ENCODE data around the gene NCOR1. TPM values are rescaled to one million over a fixed set of nuclear protein-coding genes. Genes with fewer than 3 reads are reported as not detected.

NCOR1 gene
- polyA plus RNA-seq, 3 donors, result 23.2 to 47.0 (median 37.9) TPM

DNA sequence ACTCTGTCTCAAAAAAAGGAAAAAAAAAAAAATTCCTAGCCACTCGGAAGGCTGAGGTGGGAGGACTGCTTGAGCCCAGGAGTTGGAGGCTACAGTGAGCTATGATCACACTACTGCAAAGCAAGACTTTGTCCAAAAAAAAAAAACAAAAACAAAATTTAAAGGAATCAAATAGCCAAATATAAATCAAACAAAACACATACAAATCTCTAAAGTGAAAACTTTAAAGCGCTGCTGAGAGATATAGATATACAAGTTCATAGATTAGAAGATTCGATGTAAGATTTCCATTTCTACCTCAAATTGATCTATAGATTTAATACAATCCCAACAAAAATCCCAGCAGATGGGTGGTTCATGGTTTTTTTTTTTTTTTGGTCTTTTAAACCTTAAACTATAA is 132.1 kb downstream of the NCOR1 start:
- Histone ChIP-seq H3K4me2 (replicated peaks; ENCODE audit: extremely low read depth, low read length, poor library complexity, severe bottlenecking) (no peak overlapping the region), H3K27me3 (ENCODE audit: control insufficient read depth in 2 of 2, insufficient read depth in 2 of 2, low read length in 2 of 2) (no peaks in the 10 kb centered on the region), H3K9me3 (replicated peaks in 1 of 2; ENCODE audit: control insufficient read depth in 1 of 2, insufficient read depth in 1 of 2, low read length in 2 of 2) (no peaks in the 10 kb centered on the region), H3K79me2 (ENCODE audit: insufficient read depth, low read length) (peaks cover 3% of the 10 kb centered on the region), H3K9ac (ENCODE audit: insufficient read depth, low read length, poor library complexity, severe bottlenecking) (no peak overlapping the region), H3K4me3 (replicated peaks in 1 of 3; ENCODE audit: low read depth in 2 of 3, low read length in 3 of 3) (no peak overlapping the region), H2AFZ (ENCODE audit: insufficient read depth, low read depth, low read length, poor library complexity, severe bottlenecking) (no peak overlapping the region), H3K36me3 (replicated peaks in 1 of 2; ENCODE audit: control insufficient read depth in 1 of 2, insufficient read depth in 2 of 2, low read length in 2 of 2) (peaks cover 72 to 93% of the 10 kb centered on the region in 2 donors), H4K20me1 (ENCODE audit: insufficient read depth, low read length) (peaks cover 3% of the 10 kb centered on the region), H3K27ac (ENCODE audit: low read depth in 1 of 2, low read length in 2 of 2) (no peak overlapping the region), H3K4me1 (ENCODE audit: control insufficient read depth in 1 of 2, insufficient read depth in 2 of 2, low read length in 2 of 2) (no peaks in the 10 kb centered on the region)
- H3K4me1 Mint-ChIP-seq, result peaks cover 4% of the 10 kb centered on the region
- H3K36me3 Mint-ChIP-seq, result peaks cover 77 to 85% of the 10 kb centered on the region in 2 donors
- H3K27ac Mint-ChIP-seq, result no peak overlapping the region
- no peaks in the 10 kb centered on the region for H3K9me3 Mint-ChIP-seq
- no peak for DNase-seq
- intact Hi-C loops (cut with micrococcal nuclease), result no loop called here
- H3K4me3 Mint-ChIP-seq, result no peak overlapping the region
- TF ChIP-seq, protein P1, sequence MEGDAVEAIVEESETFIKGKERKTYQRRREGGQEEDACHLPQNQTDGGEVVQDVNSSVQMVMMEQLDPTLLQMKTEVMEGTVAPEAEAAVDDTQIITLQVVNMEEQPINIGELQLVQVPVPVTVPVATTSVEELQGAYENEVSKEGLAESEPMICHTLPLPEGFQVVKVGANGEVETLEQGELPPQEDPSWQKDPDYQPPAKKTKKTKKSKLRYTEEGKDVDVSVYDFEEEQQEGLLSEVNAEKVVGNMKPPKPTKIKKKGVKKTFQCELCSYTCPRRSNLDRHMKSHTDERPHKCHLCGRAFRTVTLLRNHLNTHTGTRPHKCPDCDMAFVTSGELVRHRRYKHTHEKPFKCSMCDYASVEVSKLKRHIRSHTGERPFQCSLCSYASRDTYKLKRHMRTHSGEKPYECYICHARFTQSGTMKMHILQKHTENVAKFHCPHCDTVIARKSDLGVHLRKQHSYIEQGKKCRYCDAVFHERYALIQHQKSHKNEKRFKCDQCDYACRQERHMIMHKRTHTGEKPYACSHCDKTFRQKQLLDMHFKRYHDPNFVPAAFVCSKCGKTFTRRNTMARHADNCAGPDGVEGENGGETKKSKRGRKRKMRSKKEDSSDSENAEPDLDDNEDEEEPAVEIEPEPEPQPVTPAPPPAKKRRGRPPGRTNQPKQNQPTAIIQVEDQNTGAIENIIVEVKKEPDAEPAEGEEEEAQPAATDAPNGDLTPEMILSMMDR (IDR thresholded peaks at IDR 0.05), result no peak
- WGBS (ENCODE audit: insufficient coverage), result no CpG with 5 or more reads among the region's 3 CpGs
- no peaks in the 10 kb centered on the region for H3K27me3 Mint-ChIP-seq (ENCODE audit: low read depth in 3 of 3)

DNA sequence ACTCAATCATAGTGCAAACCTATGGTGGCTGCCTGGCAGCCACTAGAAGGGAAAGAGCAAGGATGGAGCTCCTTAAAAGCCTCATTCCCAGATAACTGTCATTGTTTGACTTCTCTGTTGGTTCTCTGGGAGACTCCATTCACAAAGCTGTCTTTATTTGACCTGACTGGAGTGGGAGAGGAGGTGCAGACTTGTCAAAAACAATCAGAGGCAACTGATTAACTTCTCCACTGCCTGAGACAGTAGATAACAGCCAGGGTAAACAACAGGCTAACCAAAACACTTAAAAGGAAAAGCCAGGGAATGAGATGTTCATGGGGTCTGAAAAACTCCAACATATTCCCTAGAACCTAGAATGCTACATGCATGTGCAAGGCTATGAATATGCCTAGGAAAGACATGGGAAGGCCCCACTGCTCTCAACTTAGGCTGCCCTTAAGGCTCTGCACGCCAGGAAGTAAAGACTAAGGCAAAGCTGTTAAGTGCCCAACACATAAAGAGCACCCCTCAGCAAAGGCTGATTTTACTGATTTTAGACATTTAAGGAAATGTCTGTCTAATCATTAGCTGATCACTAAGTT is 133.7 kb downstream of the NCOR1 start:
- Histone ChIP-seq H3K27ac (ENCODE audit: low read depth in 1 of 2, low read length in 2 of 2) (no peak overlapping the region), H3K4me3 (replicated peaks in 1 of 3; ENCODE audit: low read depth in 2 of 3, low read length in 3 of 3) (no peak overlapping the region), H3K36me3 (replicated peaks in 1 of 2; ENCODE audit: control insufficient read depth in 1 of 2, insufficient read depth in 2 of 2, low read length in 2 of 2) (peaks cover 72 to 94% of the 10 kb centered on the region in 2 donors), H3K79me2 (ENCODE audit: insufficient read depth, low read length) (peaks cover 3% of the 10 kb centered on the region), H3K4me2 (replicated peaks; ENCODE audit: extremely low read depth, low read length, poor library complexity, severe bottlenecking) (no peak overlapping the region), H2AFZ (ENCODE audit: insufficient read depth, low read depth, low read length, poor library complexity, severe bottlenecking) (no peak overlapping the region), H3K9ac (ENCODE audit: insufficient read depth, low read length, poor library complexity, severe bottlenecking) (no peak overlapping the region), H3K9me3 (replicated peaks in 1 of 2; ENCODE audit: control insufficient read depth in 1 of 2, insufficient read depth in 1 of 2, low read length in 2 of 2) (no peaks in the 10 kb centered on the region), H3K4me1 (ENCODE audit: control insufficient read depth in 1 of 2, insufficient read depth in 2 of 2, low read length in 2 of 2) (no peaks in the 10 kb centered on the region), H3K27me3 (ENCODE audit: control insufficient read depth in 2 of 2, insufficient read depth in 2 of 2, low read length in 2 of 2) (no peaks in the 10 kb centered on the region), H4K20me1 (ENCODE audit: insufficient read depth, low read length) (peaks cover 3% of the 10 kb centered on the region)
- Mint-ChIP-seq H3K27ac (peak overlapping the region in 2 of 7 donors; percentile 17 to 60), H3K9me3 (peaks cover 0 to 1% (median 0%) of the 10 kb centered on the region in 7 donors), H3K4me1 (peaks cover 4% of the 10 kb centered on the region), H3K36me3 (peaks cover 80 to 89% of the 10 kb centered on the region in 2 donors), H3K4me3 (no peak overlapping the region), H3K27me3 (ENCODE audit: low read depth in 3 of 3) (no peaks in the 10 kb centered on the region)
- TF ChIP-seq, protein P1 (IDR thresholded peaks at IDR 0.05), result no peak
- 100% methylated on average over 1 of the region's 1 CpG for WGBS (ENCODE audit: insufficient coverage)
- intact Hi-C loops (cut with micrococcal nuclease), result no loop called here
- DNase-seq, result no peak

Data from CD14-positive monocyte (primary cell).